HG03439 (cell line): ENCODE results near the gene AJAP1.

Experiments used
- ATAC-seq: cut with Tn5 transposase; IDR thresholded peaks from one replicate; pipeline ENCODE4 v1.9.1; 2021; ENCODE audit warnings: mild to moderate bottlenecking, moderate library complexity; ENCODE audit not compliant: unreplicated experiment

Gene AJAP1

DNA sequence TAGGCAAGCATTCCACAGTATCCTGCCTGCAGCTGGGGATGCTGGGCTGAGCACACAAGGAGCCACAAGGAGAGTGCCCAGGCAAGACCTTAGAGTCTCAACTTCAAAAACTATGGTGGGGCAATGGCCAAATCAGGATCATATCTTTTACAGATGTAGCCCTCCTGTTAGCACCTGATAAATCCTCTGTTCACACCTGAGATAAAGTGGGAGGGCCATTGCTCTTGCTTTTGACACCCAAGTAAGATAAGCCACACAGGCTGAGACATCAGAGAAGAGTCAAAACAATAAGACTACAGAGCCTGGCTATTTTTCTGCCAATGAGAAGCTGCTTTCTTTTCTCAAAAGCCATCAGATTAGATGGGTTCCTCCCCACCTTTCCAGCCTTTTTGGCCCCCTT lies 148.9 kb downstream of the AJAP1 start:
- no peak for ATAC-seq

DNA sequence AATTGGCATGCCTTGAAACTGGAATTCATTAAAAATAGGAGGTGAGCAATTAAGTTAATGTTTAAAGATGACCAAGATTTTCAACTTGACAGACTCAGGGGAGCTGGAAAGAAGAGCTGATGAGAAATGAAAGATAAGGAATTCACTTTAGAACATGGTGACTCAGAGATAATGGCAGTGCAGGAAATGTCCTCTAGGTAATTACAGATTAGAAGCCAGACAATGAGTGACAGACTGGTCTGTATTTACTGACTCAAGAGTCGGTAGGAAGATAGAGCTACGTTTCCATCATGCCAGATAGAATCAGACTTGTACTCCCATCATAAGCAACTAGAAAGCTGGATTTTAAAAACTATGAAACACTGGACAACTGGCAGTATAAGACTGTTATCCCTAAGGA lies 151.6 kb downstream of the AJAP1 start:
- ATAC-seq = no peak

DNA sequence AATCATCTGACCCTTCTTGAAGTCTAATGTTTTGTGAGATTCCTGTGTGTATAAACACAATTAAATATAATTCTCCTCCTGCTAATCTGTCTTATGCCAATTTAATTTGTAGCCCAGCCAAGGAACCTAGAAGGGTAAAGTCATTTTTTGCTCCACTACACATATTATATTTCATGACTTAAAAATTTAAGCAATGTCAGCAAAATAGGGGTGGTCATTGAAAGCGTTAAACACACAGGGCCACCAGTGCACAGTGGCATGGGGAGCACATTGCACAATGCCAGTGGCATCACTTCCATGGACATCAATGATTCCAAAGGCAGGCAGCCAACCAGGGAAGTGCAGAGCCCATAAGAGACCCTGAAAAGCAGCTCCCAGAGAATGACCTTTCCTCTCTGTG lies 166.1 kb downstream of the AJAP1 start:
- ATAC-seq = no peak

DNA sequence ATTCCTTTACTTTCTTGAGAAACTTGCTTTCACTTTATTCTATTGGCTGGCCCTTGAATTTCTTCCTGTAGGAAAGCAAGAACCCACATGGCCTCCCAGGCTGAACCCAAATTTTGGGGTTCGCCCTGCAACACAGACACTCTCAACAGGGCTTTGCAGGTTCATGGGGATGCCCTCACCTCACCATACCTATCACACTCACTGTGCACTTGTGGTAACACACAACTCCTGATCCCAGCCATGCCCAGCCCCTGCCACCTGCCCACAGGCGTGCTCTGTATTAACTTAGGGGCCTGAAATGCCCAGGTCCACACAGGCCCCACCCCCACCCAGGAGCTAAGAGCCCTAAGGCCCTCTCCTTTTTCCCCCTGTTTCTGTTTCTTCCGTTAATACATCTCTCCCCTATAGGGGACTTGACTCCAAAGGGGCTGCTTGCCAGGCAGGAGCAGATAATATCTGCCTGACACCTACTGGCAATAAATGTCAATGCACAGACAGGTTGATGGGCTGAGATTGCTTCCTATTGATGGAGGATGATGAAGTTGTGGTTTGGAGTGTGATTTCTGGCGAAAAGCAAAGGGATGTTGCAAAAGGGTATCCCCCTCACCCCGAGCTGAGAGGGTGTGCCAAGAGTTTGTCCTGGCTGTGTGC lies 171.5 kb downstream of the AJAP1 start:
- ATAC-seq = no peak

DNA sequence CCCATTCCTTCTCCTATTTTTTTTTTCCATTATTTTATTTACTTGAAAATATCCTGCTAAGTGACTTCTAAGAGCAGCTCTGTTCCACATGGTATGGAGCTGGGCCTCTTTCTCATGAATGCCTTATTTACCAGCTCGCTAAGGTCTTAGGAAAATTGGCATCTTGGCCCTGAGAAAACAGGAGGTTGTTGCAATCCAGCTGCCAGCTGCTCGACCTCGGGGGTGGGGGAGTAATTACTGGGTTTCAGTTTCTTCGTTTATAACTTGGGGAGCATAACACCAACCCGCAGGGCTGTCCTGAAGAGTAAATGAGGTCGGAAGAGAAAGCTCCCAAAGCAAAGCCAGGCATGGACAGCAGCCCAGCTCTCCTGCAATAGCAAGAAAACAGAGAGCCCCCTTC lies 176.3 kb downstream of the AJAP1 start:
- no peak for ATAC-seq

DNA sequence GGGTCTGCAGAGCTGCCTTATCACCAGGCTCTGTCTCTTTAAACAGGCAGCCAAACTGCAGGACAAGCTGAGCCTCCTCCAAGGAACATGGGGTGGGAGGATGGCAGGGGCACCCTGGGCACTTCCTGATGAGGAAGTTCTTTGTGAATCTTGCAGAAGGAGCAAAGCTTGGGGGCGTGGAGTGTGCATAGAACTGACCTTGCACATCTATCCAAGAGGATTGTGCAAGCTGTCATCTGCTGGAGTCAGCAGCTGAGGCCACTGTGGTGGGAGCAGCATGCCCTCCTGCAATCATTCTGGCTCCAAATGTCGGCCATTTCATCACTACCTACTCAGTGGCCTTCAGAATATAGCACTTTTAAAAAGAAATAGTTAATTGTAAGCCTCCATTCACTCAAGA lies 182.2 kb downstream of the AJAP1 start:
- ATAC-seq = no peak

DNA sequence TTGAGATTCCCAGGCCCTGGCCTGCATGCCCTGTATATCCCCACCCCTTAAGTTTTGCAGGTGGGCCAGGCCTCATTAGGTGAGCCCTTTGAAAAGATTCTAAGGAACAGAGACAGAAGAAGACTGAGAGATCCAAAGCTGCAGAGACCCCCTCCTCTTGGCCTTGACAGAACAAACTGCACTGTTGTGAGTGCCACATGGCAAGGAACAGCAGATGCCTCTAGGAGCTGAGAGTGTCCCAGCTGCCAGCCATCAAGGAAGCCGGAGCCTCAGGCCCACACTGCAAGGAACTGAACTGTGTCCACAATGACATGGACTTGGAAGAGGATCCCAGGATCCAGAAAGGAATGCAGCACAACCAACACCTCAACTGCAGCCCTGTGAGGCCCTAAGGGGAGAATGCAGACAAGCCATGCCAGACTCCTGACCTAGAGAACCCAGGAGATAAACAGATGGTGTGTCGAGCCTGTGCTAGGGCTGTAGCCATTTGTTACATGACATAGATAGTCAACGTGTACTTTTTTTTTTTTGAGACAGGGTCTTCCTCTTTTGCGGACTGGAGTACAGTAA lies 182.7 kb downstream of the AJAP1 start:
- no peak for ATAC-seq

DNA sequence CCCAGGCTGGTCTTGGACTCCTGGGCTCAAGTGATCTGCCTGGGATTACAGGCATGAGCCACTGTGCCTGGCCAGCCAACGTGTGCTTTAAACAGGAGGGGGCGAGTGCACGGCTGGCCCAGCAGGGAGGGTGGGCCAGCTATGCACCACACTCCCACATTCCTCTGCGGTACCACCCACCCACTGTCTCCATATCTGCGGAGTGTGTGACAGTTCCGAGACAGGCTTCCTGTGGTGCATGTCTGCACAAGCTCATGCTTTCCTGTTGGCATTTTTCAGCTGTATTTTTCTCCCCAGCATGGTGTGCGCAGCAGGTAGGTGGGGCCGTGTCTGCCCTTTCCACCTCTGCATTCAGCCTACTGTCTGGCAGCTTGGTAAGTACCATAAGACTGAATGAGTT lies 183.3 kb downstream of the AJAP1 start:
- no peak for ATAC-seq

DNA sequence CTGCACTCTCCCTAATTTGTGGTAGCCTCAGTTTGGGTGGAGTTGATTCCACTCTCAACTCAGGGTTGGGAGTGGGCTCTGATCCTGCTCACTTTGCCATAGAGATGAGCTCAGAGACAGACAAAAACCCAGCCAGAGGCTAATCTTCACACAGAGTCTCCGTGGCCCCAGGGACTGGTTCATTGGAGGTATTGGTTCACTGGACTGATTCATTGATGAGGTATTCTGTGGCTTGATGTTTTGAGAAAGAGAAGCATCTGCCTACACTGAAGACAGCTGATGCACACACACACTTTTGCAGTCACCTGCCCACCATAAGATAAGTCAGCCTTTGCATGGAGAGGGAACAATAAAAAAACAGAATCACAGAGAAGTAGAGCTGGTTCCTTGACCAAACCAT lies 183.8 kb downstream of the AJAP1 start:
- no peak for ATAC-seq
